GM19023 (cell line): Measurements from ENCODE around the gene ARPP19.
"Not testable (repeated sequence)": the region's sequence is repeated elsewhere in the genome, so short reads cannot be mapped to it uniquely, and the experiment has no call there.

ENCODE experiments used
- ATAC-seq: cut with Tn5 transposase; IDR thresholded peaks from one replicate; pipeline ENCODE4 v1.9.1; 2021; ENCODE audit warnings: mild to moderate bottlenecking, moderate library complexity; ENCODE audit not compliant: unreplicated experiment

Gene ARPP19, protein sequence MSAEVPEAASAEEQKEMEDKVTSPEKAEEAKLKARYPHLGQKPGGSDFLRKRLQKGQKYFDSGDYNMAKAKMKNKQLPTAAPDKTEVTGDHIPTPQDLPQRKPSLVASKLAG

GRCh38 chr15:52568601-52569585 lies at the start of gene ARPP19:
Gene ARPP19, minus strand, starts transcription at chr15:52569030. Its CDS starts 138 bp downstream, at chr15:52568892.
- peak; percentile 74 for ATAC-seq

DNA sequence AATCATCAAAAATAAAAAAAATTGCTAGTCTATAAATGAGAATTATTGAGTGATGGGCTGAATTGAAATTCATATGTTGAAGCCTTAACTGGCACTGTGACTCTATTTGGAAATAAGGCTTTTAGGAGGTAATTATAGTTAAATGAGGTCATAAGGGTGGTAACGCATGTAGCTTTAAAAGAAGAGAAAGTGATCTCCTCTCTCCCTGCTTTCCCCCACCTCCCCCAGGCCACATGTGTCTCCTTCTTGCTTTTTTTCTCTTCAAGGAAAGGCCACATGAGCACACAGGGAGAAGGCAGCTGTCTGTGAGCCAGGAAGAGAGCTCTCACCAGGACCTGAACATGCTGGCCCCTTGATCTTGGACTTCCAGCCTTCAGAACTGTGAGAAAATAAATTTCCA lies 48.2 kb upstream of the ARPP19 start:
- no peak for ATAC-seq

- no peak for ATAC-seq
Measured at GRCh38 chr15:52615302-52615701, 46.5 kb upstream of the ARPP19 start.

DNA sequence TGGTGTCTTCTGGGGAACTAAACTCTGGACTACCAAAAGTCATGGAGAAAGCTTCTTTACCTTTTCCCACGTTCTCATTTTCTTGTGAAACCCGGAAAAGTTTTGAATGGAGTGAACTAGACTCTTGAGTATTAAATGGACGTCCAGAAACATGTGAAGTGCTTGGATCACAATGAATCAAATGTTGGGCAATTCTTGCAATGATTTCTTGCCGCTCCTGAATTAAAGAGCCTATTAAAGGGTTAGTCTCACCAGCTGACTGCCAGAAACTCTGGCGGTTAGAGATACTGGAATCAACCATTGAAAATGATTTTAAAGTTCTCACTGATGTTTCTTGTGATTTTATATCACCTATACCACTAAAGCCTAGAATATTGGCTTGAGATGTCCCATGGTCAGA lies 40.8 kb upstream of the ARPP19 start:
- ATAC-seq, result no peak

- no peak for ATAC-seq
Measured at GRCh38 chr15:52584414-52584813, 15.6 kb upstream of the ARPP19 start.

DNA sequence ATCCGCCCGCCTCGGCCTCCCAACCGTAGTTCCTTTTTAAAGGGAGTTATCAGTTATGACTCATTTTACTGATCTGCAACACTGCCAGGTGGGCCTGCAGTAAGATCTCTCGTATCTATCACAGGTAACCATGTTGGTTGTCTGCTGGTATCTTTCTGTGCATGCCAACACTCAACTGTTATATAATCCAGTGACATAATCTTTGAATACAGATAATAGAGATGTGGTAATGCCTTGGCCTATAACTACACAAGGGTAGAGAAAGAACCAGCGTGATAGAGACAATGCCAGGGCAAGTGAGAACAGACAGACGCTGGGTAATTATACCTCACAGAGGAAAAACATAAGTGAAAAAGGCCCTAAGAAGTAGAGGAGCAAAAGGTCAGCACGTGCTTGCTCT lies 11.0 kb upstream of the ARPP19 start:
- no peak for ATAC-seq

GRCh38 chr15:52576692-52577091 lies 7.9 kb upstream of the ARPP19 start:
- no peak for ATAC-seq

DNA sequence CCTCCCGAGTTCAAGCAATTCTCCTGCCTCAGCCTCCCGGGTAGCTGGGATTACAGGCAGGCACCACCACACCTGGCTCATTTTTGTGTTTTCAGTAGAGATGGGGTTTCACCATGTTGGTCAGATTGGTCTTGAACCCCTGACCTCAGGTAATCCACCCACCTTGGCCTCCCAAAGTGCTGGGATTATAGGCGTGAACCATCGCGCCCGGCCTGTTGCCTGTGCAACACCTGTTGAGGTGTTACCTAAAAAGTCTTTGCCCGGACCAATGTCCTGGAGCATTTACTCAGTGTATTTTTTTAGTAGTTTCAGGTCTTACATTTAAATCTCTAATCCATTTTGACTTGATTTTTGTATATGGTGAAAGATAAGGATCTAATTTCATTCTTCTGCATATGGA lies 6.7 kb upstream of the ARPP19 start:
- ATAC-seq, result not testable (repeated sequence)

GRCh38 chr15:52575072-52575471 lies 6.2 kb upstream of the ARPP19 start:
- no peak for ATAC-seq

DNA sequence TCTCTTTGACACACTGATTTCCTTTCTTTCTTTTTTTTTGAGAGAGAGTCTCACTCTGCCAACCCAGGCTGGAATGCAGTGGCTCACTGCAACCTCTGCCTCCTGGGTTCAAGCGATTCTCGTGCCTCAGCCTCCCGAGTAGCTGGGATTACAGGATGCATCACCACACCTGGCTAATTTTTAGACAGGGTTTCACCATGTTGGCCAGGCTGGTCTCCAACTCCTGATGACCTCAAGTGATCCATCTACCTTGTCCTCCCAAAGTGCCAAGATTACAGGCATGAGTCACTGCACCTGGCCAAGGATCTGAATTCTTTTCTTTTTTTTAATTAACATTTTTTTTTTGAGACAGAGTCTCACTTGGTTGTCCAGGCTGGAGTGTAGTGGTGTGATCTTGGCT lies 5.8 kb upstream of the ARPP19 start:
- not testable (repeated sequence) for ATAC-seq

DNA sequence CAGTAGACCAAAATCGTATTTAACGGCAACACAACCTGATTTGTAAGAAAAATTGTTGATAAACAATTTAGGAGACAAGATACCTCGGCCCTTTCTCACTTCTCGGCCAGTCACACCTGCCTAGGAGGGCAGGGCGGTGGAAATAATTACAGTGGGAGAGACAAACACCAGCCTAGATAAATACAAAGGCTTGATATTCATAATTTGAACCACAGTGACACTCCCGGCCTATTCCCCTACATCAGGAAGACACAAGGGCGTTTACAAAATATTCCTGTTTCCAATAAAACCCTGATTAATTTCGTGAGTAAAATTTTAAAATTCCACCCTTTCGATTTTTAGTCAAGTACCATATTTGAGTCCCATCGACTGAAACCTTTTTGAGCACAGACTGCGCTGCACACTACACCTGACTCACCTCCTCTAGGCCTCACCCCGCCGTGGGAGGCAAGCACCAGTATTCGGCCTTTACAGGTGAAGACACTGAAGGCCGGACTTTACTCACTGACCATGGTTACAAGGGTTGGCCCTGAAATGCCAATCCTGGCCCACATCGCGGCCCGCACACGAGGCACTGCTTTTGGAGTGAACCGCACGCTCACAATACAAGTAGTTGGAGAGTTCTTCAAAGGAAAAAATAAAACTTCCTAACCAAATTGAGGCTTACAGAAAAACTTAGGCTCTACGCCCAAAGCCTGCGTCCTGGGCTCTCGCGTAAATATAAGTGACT lies 794 bp downstream of the ARPP19 start:
- peak; percentile 16 for ATAC-seq

- ATAC-seq, result no peak
Measured at GRCh38 chr15:52566889-52567288, 1.9 kb downstream of the ARPP19 start.

- ATAC-seq, result not testable (repeated sequence)
Measured at GRCh38 chr15:52565417-52566358, 3.1 kb downstream of the ARPP19 start.

DNA sequence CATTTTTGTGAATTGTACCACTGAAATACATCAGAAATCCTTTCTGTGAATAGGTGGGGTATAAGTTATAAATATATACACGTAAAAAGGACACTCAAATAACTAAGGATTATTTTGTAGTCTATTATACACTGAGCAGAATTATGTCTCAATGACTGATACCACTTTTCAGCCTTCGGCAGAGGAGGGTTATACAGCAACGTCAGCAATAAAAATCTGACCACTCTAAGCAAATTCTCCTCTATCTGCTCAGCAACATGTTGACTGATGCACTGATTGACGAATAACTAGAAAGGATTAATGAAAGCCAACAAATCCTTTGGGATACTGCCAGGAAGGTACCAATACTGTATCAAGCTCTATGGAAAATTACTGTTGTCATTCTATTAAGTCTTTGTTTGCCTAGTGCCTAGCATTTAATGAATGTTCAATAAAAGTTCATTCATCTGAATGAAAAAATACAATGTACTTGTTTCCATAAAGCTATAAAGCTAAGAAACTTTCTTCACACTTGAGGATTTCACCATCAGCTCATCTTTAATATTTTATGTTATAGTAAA lies 5.2 kb downstream of the ARPP19 start:
- ATAC-seq, result no peak

DNA sequence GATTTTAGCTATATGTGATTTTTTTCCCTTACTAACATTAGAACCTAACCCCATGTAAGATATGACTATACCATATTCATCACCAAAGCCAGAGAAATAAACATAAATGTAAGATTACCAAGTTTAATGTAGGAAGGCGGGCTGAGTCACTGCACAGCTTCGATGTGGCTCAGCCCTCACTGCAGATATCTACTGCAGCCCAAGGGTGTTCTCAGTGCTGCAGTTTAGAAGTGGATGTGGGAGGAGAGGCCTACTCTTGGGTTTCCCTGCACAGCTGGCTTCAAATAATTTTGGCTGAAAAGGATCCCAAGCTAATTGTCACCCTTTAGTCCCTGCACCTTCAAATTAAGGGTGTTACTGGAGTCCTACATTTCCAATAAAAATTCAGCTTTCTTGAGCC lies 9.3 kb downstream of the ARPP19 start:
- ATAC-seq, result no peak

DNA sequence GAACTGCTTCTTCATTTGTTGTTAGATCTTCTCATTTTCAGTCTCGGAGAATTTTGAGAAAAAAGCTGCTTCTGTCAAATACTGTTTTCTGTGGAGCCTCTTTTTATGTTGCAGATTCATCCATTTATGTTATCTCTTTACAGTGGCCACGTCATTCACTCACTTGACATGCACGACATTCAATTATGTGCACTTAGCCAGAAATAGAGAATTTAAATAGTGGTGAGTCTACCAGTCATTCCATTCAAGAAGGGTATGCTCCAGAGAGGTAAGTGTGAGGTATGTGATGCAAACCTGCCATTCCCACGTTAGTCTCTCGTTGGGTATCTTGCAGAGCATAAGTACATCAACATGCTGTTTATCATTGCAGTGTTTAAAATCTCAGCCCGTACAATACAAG lies 9.8 kb downstream of the ARPP19 start:
- no peak for ATAC-seq

DNA sequence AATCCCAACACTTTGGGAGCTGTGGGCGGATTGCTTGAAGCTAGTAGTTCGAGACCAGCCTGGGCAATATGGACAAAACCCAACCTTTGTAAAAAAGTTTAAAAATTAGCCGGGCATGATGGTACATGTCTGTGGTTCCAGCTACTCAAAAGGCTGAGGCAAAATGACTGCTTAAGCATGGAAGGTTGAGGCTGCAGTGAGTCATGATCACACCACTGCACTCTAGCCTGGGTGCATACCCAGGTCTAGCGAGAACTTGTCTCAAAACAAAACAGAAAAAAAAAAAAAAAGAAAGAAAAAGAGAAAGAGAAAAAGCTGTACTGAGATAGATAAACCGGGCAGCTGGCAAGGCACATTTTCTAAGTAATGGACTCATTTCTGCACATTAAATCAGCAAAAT lies 10.6 kb downstream of the ARPP19 start:
- ATAC-seq, result peak; percentile 81

DNA sequence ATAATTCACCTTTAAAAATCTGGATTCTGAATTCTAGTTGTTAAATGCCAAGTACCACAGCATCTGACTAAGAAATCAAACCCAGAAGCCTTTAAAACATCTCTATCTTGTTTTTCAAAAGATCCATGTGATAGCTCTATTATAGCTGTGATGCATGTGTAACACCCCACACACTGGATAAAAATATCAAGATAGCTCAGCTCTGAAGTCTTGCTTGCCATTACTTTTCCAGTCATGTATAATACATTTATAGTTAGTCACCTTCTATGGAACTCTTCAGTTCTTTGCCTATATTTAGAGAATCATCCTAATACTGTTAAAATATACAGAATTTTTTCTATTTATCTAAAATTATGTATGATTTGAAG lies 11.6 kb downstream of the ARPP19 start:
- ATAC-seq, result no peak

DNA sequence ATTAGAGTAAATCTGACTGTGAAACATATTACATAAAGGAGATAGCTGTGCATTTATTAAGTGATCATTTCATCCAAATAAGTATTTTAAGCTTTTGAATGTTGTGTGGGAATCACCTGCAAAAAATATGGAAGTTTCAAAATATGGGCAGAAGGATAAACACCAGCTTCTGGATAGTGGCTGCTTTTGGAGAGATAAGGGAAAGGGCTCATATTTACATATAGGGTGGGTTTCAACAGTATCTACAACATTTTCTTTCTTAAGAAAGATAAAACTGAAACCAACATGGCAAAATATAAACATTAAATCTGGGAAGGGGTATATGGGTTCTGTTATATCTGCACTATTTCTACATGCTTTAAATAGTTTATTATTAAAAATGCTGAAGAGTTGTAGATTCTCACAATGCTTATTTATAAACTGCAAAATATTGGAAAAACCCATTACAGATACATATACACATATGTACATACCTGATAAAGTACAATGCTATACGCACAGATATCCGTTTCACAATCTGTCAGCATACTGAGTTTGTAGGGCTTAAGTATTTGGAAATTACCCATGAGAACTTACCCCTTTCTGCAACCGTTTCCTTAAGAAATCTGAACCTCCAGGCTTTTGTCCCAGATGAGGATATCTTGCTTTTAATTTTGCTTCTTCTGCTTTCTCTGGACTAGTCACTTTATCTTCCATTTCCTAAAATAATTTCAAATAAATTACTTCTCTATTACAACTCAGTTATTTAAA lies 12.1 kb downstream of the ARPP19 start:
- ATAC-seq, result no peak

GRCh38 chr15:52552303-52552702 lies 16.5 kb downstream of the ARPP19 start:
- ATAC-seq, result no peak
